Measurements from ENCODE around the gene CIDEC.

DNA sequence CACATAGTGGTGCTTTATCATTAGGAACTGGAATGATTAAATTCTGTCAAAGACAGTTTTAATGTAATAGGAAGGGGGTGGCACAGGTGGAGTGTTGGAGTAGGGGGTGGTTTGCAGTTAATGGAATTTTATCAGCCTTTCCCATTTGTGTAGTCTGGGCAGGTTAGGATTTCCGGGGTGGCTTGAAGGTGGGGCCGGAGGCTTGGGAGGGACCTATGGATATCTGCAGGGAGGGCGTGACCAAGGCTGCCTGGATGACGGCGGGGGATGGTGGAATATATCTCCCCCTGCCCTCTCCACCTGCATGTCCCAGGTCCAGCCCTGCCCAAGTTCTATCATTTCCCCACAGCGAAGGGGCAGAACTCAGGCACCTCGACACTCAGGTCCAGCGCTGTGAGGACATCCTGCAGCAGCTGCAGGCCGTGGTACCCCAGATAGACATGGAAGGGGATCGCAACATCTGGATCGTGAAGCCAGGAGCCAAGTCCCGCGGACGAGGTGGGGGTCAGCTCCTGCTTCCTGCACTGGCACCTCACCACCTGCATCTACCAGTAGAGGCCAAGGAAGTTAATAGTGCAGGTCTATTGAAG lies 54.5 kb downstream of the CIDEC start:
- TF ChIP-seq CHD1 (IDR thresholded peaks at IDR 0.05; ENCODE audit: low read depth, low read length) (no peak), KDM5A (IDR thresholded peaks at IDR 0.05; ENCODE audit: low read length) (no peak), GTF2F1 (IDR thresholded peaks at IDR 0.05; ENCODE audit: borderline replicate concordance, low read depth, low read length) (no peak)

Data from H1 (cell line).